H1 (cell line): ENCODE data around the gene CAPZA2. TPM values are rescaled to one million over a fixed set of nuclear protein-coding genes. Genes with fewer than 3 reads are reported as not detected.

ENCODE experiments used
- CTCF ChIA-PET: fragments of 300-600 bp; sonication (Branson Sonifier 250); formaldehyde crosslinking; loops from one replicate; lab custom pipeline; 2021; ENCODE audit not compliant: partially characterized antibody; lab: Charles Lee
- POLR2A ChIA-PET: fragments of 300-600 bp; sonication (Branson Sonifier 250); formaldehyde crosslinking; loops from one replicate; lab custom pipeline; 2021; ENCODE audit warnings: inconsistent platforms; ENCODE audit not compliant: partially characterized antibody; lab: Charles Lee
- DNase-seq, 2 experiments: peaks; one replicate each; pipeline versions ENCODE4 v3.0.0 to v3.0.0-alpha.2; 2010 to 2022; ENCODE audit warnings: low spot score in 2 of 2, low read depth in 1 of 2, mixed read lengths in 1 of 2
- FAIRE-seq: peaks from 2 replicates; lab custom pipeline; 2011; peaks lifted over from hg19 to GRCh38; lab: Jason Lieb, UNC
- H2AFZ ChIP-seq: 2 replicates; pipeline ENCODE4 v1.8.1; 2012; ENCODE audit warnings: low read length, inconsistent platforms
- H2AK5ac ChIP-seq: 2 replicates; pipeline ENCODE4 v1.6.1; 2013; ENCODE audit warnings: low read depth, low read length
- H2BK120ac ChIP-seq: replicated peaks from 2 replicates; pipeline ENCODE3; 2013; ENCODE audit warnings: low read depth, low read length, inconsistent platforms
- H2BK12ac ChIP-seq: 2 replicates; pipeline ENCODE4 v1.6.1; 2013; ENCODE audit warnings: low read depth, low read length
- H2BK15ac ChIP-seq: 2 replicates; pipeline ENCODE4 v1.6.1; 2013; ENCODE audit warnings: low read length
- H2BK20ac ChIP-seq: 2 replicates; pipeline ENCODE4 v1.6.1; 2013; ENCODE audit warnings: low read length
- H2BK5ac ChIP-seq: 2 replicates; pipeline ENCODE4 v1.6.1; 2013; ENCODE audit warnings: low read depth, low read length
- H3K14ac ChIP-seq: 2 replicates; pipeline ENCODE4 v1.6.1; 2013; ENCODE audit warnings: inconsistent platforms; ENCODE audit not compliant: insufficient read length
- H3K18ac ChIP-seq: 2 replicates; pipeline ENCODE4 v1.6.1; 2013; ENCODE audit warnings: low read length; ENCODE audit errors: extremely low read depth
- H3K23ac ChIP-seq: 2 replicates; pipeline ENCODE4 v1.6.1; 2013; ENCODE audit warnings: inconsistent platforms; ENCODE audit not compliant: insufficient read length
- H3K23me2 ChIP-seq: 2 replicates; pipeline ENCODE4 v1.6.1; 2013; ENCODE audit warnings: low read depth, low read length
- H3K27ac ChIP-seq: 2 replicates; pipeline ENCODE4 v1.6.1; 2011; ENCODE audit warnings: low read depth, low read length, inconsistent platforms
- H3K27me3 ChIP-seq, 4 experiments: replicated peaks in 1 of 4; 1 replicate in 1 of 4; 2 replicates in 3 of 4; pipeline versions ENCODE4 v1.6.1 to v1.8.1; 2011 to 2013; ENCODE audit warnings: low read length in 3 of 4, mild to moderate bottlenecking in 3 of 4, inconsistent platforms in 2 of 4, mixed read lengths in 2 of 4, moderate library complexity in 1 of 4; ENCODE audit not compliant: control insufficient read depth in 3 of 4, insufficient read depth in 3 of 4; ENCODE audit errors: extremely low read depth in 1 of 4
- H3K36me3 ChIP-seq, 4 experiments: 2 replicates each; pipeline versions ENCODE4 v1.6.1 to v1.8.1; 2011 to 2013; ENCODE audit warnings: mild to moderate bottlenecking in 4 of 4, low read length in 3 of 4, moderate library complexity in 2 of 4, control low read depth in 1 of 4, inconsistent platforms in 1 of 4; ENCODE audit not compliant: insufficient read depth in 4 of 4, control insufficient read depth in 2 of 4
- H3K4ac ChIP-seq: replicated peaks from 2 replicates; pipeline ENCODE3; 2013; ENCODE audit warnings: low read length, low read depth, mixed read lengths, inconsistent platforms; ENCODE audit not compliant: insufficient read length
- H3K4me1 ChIP-seq, 4 experiments: replicated peaks in 1 of 4; 1 replicate in 1 of 4; 2 replicates in 3 of 4; pipeline versions ENCODE4 v1.6.1 to v1.8.1; 2011 to 2013; ENCODE audit warnings: low read length in 3 of 4, inconsistent platforms in 2 of 4, mixed read lengths in 1 of 4; ENCODE audit not compliant: insufficient read depth in 4 of 4, control insufficient read depth in 3 of 4
- H3K4me2 ChIP-seq, 2 experiments: 2 replicates each; pipeline versions ENCODE4 v1.6.1 to v1.8.1; 2011 to 2013; ENCODE audit warnings: low read depth in 2 of 2, low read length in 2 of 2, control low read depth in 1 of 2, inconsistent platforms in 1 of 2, mild to moderate bottlenecking in 1 of 2; ENCODE audit not compliant: insufficient read depth in 1 of 2
- H3K4me3 ChIP-seq, 4 experiments: fragments of 200-600, 300-600 bp in 1 of 4; sonication (generic), shearing (Covaris generic), sonication (Bioruptor Twin) in 1 of 4; 2 replicates each; pipeline versions ENCODE4 v1.5.1 to v1.8.1; 2011 to 2016; ENCODE audit warnings: low read length in 4 of 4, low read depth in 3 of 4, control low read depth in 2 of 4, inconsistent platforms in 2 of 4, mild to moderate bottlenecking in 2 of 4, mixed read lengths in 1 of 4, moderate library complexity in 1 of 4; ENCODE audit not compliant: insufficient read depth in 2 of 4; ENCODE audit errors: extremely low read depth in 1 of 4
- H3K56ac ChIP-seq: replicated peaks from 2 replicates; pipeline ENCODE3; 2013; ENCODE audit warnings: low read depth, mild to moderate bottlenecking, mixed read lengths, low read length, inconsistent platforms; ENCODE audit not compliant: insufficient read length
- H3K79me1 ChIP-seq: 2 replicates; pipeline ENCODE4 v1.6.1; 2013; ENCODE audit warnings: low read depth, low read length, control low read depth
- H3K79me2 ChIP-seq, 2 experiments: 2 replicates each; pipeline versions ENCODE4 v1.6.1 to v1.8.1; 2012 to 2013; ENCODE audit warnings: low read length in 2 of 2, mild to moderate bottlenecking in 2 of 2, inconsistent platforms in 1 of 2; ENCODE audit not compliant: insufficient read depth in 2 of 2, control insufficient read depth in 1 of 2
- H3K9ac ChIP-seq, 4 experiments: replicated peaks in 1 of 4; 1 replicate in 1 of 4; 2 replicates in 3 of 4; pipeline versions ENCODE4 v1.6.1 to v1.8.1; 2011 to 2013; ENCODE audit warnings: low read depth in 3 of 4, low read length in 3 of 4, control low read depth in 2 of 4, mild to moderate bottlenecking in 2 of 4, moderate library complexity in 2 of 4, inconsistent platforms in 1 of 4; ENCODE audit errors: extremely low read depth in 1 of 4
- H3K9me3 ChIP-seq, 2 experiments: 2 replicates each; pipeline versions ENCODE4 v1.6.1 to v1.8.1; 2012 to 2013; ENCODE audit warnings: mild to moderate bottlenecking in 2 of 2, moderate library complexity in 2 of 2, control low read depth in 1 of 2, inconsistent platforms in 1 of 2, low read depth in 1 of 2, low read length in 1 of 2, mixed read lengths in 1 of 2; ENCODE audit not compliant: insufficient read depth in 2 of 2
- H4K20me1 ChIP-seq, 2 experiments: replicated peaks in 1 of 2; 2 replicates each; pipeline versions ENCODE3 to v1.8.1; 2011 to 2013; ENCODE audit warnings: inconsistent platforms in 2 of 2, low read length in 2 of 2, mild to moderate bottlenecking in 1 of 2; ENCODE audit not compliant: insufficient read depth in 2 of 2, control insufficient read depth in 1 of 2
- H4K5ac ChIP-seq: 2 replicates; pipeline ENCODE4 v1.6.1; 2013; ENCODE audit warnings: low read length, low read depth, mixed read lengths, inconsistent platforms; ENCODE audit not compliant: insufficient read length
- H4K8ac ChIP-seq: 2 replicates; pipeline ENCODE4 v1.8.0; 2013; ENCODE audit warnings: mild to moderate bottlenecking, moderate library complexity, low read length, inconsistent platforms; ENCODE audit not compliant: insufficient read depth; ENCODE audit errors: extremely low read depth
- H4K91ac ChIP-seq: replicated peaks from 2 replicates; pipeline ENCODE3; 2013; ENCODE audit warnings: low read length, mixed read lengths, inconsistent platforms; ENCODE audit not compliant: insufficient read length
- BRCA1 ChIP-seq: IDR thresholded peaks from 2 replicates; pipeline ENCODE4 v1.6.1; 2012; ENCODE audit warnings: low read depth, low read length, improper control_type of control experiment
- CTBP2 ChIP-seq: IDR thresholded peaks from 2 replicates; pipeline ENCODE4 v1.7.0; 2011; ENCODE audit warnings: borderline replicate concordance, mild to moderate bottlenecking, moderate library complexity, mixed read lengths, low read length; ENCODE audit not compliant: insufficient read depth, insufficient read length
- WGBS, 2 experiments: shearing (Covaris generic) in 1 of 2; methylation state at CpG; one replicate each; pipeline versions ENCODE4 v1.1.6 to v1.1.7; 2013 to 2015; ENCODE audit warnings: low lambda C conversion rate in 2 of 2, mixed read lengths in 2 of 2, inconsistent platforms in 1 of 2, low coverage in 1 of 2, missing lambda C conversion rate in 1 of 2; ENCODE audit not compliant: insufficient replicate concordance in 2 of 2, insufficient coverage in 1 of 2, insufficient read length in 1 of 2; ENCODE audit errors: extremely low coverage in 1 of 2, missing lambda C conversion rate in 1 of 2; 5-methylcytosine and 5-hydroxymethylcytosine counted together
- polyA plus RNA-seq, 7 experiments: library from polyadenylated mRNA; depleted of rRNA in 3 of 7; stranded (reverse) in 5 of 7; unstranded in 2 of 7; fragments of >200 nt in 5 of 7; fragments of 200-250 nt in 2 of 7; gene quantifications; 1 replicate in 5 of 7; 2 replicates in 1 of 7; 4 replicates in 1 of 7; pipeline versions ENCODE4 v1.2.1 to v1.2.3, GENCODE V29; 2011 to 2013; ENCODE audit warnings: missing spikeins in 2 of 7, mixed read lengths in 2 of 7
- total RNA-seq: library from RNA; stranded (reverse); fragmentation: NEBNext Ultra II Directional; extraction: Animal tissue kit (Norgen Biotek cat#: 25700); gene quantifications from 2 replicates; pipeline ENCODE4 v1.2.1, GENCODE V29; 2021
- TF ChIP-seq, protein P1 (sequence below): IDR thresholded peaks from 2 replicates; pipeline ENCODE4 v1.6.1; 2011; ENCODE audit warnings: low read length, improper control_type of control experiment

Gene CAPZA2
- total and polyA plus RNA-seq, 2 of the 8 experiments (the other 6 are each of a cell fraction or from before 2014, with no cell fraction given), result 33.2 to 145 TPM

DNA sequence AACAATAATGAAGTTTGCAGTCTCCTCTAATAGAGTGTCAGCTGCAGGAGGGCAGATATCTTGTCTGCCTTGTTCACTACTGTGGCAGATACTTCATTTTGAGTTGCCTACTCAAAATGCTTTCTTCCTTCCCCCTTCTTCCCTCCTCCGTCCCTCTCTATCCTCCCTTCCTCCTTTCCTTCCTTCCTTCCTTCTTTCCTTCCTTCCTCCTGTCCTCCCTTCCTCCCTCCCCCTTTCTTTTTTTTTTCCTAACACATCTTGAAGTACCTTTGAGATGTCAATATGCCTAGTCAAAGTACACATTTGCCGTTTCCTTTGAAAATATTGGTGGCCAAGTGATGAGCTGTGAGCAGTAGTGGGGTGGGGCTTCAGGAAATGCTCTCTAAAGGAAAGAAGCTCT is 72.2 kb downstream of the CAPZA2 start:
- Histone ChIP-seq H3K56ac (no peak overlapping the region), H3K27me3 (no peaks in the 10 kb centered on the region), H2BK20ac (no peak overlapping the region), H3K23me2 (no peaks in the 10 kb centered on the region), H4K5ac (no peak overlapping the region), H3K4me2 (no peak overlapping the region), H3K27ac (no peak overlapping the region), H3K4me3 (no peak overlapping the region), H4K8ac (no peak overlapping the region), H3K14ac (no peak overlapping the region), H2AFZ (0 out of 2 replicates have a peak overlapping the region, but pooled peaks have one; percentile 17), H4K20me1 (no peaks in the 10 kb centered on the region), H3K9ac (no peak overlapping the region), H3K79me2 (no peaks in the 10 kb centered on the region), H3K9me3 (no peaks in the 10 kb centered on the region), H3K36me3 (no peaks in the 10 kb centered on the region), H4K91ac (no peak overlapping the region), H3K23ac (no peak overlapping the region), H3K4ac (no peak overlapping the region), H2BK120ac (no peak overlapping the region), H3K79me1 (no peaks in the 10 kb centered on the region), H2BK15ac (no peak overlapping the region), H2BK5ac (no peak overlapping the region), H3K18ac (no peak overlapping the region), H2BK12ac (no peak overlapping the region), H2AK5ac (no peak overlapping the region), H3K4me1 (no peaks in the 10 kb centered on the region)
- POLR2A ChIA-PET, result interaction anchor here (1.0 to 1.7 kb wide), 2 partner anchors 18 to 181 kb away, joined by 3 to 5 read pairs; partner anchors contain the start of gene ST7
- FAIRE-seq, result no peak
- WGBS, 2 experiments, result 74% methylated on average over 2 of the region's 2 CpGs; no CpG with 5 or more reads in 1 of the 2 experiments
- TF ChIP-seq CTBP2 (no peak), BRCA1 (no peak)
- TF ChIP-seq, protein P1, sequence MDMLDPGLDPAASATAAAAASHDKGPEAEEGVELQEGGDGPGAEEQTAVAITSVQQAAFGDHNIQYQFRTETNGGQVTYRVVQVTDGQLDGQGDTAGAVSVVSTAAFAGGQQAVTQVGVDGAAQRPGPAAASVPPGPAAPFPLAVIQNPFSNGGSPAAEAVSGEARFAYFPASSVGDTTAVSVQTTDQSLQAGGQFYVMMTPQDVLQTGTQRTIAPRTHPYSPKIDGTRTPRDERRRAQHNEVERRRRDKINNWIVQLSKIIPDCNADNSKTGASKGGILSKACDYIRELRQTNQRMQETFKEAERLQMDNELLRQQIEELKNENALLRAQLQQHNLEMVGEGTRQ, result no peak
- CTCF ChIA-PET, result interaction anchor here (0.7 to 1.9 kb wide), 2 partner anchors 21 to 22 kb away, joined by 3 to 5 read pairs; no protein-coding TSS in a partner anchor
- no peak for DNase-seq
